Activated CD4-positive, alpha-beta T cell treated with anti-CD3 and anti-CD28 coated beads, Interleukin-2, Interleukin-4, amounts not matched to agents 100 ng/mL and 50 ng/mL, durations not matched to agents 16 hours and 8 hours (primary cell): ENCODE data around the gene MFAP2.
"Not testable (repeated sequence)": the region's sequence is repeated elsewhere in the genome, so short reads cannot be mapped to it uniquely, and the experiment has no call there.

Experiments used
- DNase-seq: peaks from one replicate; pipeline ENCODE4 v3.0.0-alpha.2; 2020; ENCODE audit warnings: low spot score

Gene MFAP2

DNA sequence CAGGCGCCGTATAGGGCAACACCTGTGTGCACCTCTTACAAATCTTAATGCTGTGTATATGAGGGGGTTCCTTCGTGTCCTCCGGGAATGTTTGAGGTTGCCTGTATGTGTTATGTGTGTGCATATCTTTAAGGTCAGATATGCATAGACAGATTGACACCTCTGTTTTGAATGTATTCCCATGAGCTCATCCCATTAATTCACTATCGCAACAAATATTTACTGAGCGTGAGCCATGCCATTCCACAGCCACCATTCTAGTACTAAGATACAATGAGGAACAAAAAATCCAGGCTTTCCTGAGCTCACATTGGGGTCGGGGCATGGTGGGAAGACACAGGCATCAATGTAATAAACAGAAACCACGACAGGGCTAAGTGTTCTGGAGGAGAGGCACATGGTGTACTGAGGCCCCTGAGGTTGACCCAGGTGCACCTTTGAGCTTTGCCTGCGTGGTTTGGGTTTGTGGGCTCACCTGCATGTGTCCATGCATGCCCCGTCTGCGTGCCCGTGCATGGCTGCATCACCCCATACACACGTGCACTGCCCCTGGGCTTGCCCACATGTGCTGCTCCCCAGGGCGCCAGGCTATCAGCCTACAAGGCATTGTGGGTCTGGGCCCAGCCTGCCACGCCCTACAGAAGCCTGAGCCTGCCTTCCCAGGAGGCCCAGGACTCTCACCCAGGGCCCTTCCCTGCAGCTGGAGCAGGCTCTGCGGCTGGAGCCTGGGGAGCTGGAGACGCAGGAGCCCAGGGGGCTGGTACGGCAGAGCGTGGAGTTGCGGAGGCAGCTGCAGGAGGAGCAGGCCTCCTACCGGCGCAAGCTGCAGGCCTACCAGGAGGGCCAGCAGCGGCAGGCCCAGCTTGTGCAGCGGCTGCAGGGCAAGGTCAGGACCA, 51.0 kb downstream of the MFAP2 start:
- DNase-seq, result not testable (repeated sequence)

- no peak for DNase-seq
These were observed 52.5 kb downstream of the MFAP2 start for GRCh38 chr1:16927711-16928485.

DNA sequence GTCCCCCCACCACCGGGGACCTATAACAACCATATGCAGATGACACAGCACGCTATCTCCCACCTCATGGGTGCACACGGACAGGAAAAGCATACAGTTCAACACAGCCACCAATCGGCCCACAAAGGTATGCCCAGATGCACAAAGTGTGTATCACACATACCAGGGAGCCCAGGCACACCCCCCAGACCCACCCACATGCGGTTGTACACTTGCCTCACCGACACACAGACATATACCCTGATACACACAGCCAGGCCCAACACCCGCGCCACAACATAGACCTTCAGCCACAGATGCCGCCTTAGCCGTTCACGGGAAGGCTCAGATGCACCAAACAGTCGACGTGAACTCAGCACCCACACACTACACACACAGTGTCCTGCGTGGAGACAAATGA, 53.2 kb downstream of the MFAP2 start:
- DNase-seq, result no peak

DNA sequence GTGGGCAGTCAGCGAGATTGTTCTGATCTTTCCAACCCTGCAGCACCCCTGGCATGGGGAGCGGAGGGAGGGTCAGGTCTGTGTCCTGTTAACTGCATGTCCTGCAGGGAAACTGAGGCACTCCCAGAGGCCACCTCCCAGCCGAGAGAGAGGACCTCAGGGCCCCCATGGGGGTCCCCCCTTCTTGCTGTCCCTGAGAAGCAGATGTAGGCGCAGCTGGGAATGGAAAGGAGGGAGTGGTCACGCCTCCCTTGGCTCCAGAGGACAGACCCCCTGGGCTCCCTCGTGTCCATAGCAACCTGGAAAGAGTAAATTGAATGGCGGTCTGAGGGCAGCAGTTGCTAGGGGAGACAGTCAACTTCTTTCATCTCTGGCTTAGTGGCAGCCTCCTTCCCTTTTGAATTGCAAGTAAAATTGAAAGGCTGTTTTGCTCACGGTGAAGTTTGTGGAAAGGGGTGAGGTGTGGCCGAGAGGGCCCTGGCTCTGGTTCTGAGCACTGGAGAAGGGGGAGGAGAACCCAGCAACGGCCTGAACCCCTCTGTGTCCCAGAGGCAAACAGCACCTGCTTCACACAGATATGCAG, 53.8 kb downstream of the MFAP2 start:
- no peak for DNase-seq

DNA sequence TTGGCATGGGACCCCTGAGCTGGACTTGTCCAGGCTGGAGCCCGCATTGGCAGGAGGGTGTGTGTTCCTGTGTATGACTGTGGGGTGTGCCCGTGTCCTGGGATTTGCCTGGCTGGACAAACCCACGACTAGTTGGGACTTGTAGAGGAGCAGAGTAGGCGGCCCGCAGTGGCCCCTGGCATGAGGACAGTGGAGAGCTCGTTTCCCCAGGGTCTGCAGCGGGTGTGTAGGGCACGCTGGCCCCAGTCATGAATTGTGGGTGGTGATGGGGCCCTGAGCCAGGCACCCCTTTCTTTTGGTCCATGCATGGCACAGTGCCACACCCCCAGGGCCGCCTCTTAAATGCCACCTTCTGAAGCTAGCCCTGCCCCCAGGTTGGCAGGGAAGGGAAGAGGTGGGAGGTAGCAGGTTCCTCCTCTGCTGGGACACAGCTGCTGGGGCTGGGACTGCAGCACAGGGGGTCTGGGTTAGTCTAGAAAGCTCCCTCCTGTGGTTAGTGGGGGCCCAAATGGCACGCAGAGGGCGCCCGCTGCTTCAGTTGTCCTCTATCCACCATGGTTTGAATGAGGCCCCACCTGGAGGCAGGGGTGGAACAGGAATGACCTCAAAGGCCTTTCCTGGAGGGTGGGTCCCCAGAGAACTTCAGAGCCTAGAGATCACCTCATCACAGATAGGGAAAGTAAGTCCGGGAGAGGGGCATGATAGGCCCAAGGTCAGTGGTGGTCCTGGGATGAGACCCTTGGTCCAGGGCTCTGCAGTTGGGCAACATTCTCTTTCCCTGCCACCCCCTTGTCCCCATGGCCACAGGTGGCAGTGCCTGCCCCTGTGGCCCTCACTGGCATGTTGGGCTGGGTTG, 54.6 kb downstream of the MFAP2 start:
- DNase-seq, result no peak

- DNase-seq, result no peak
These were observed 55.4 kb downstream of the MFAP2 start for GRCh38 chr1:16924919-16925477.
